Upper lobe of left lung (tissue), 4 donors: ENCODE data around the gene PTPN13.

Experiments used
- CTCF ChIP-seq, 6 experiments: fragments of 450-650 bp in 4 of 6; fragments of 200-600 bp in 2 of 6; sonication (generic) in 2 of 6; IDR thresholded peaks; one replicate each; pipeline ENCODE4 v1.5.1; 2016 to 2019; ENCODE audit warnings: antibody characterized with exemption in 6 of 6
- EP300 ChIP-seq, 4 donors: sonication (generic); formaldehyde crosslinking; IDR thresholded peaks; one replicate each; pipeline ENCODE4 v1.5.1; 2017; ENCODE audit warnings: antibody characterized with exemption in 4 of 4, control low read depth in 2 of 4
- POLR2A ChIP-seq, 4 donors: fragments of 450-650 bp; IDR thresholded peaks; one replicate each; pipeline ENCODE4 v1.5.1; 2016 to 2017; ENCODE audit warnings: antibody characterized with exemption in 4 of 4, mild to moderate bottlenecking in 2 of 4
- POLR2AphosphoS5 ChIP-seq, 2 donors: sonication (generic); formaldehyde crosslinking; IDR thresholded peaks; one replicate each; pipeline ENCODE4 v1.5.1; 2017; ENCODE audit warnings: antibody characterized with exemption in 2 of 2

- TF ChIP-seq POLR2AphosphoS5 (IDR thresholded peaks at IDR 0.05) (no peak), EP300 (IDR thresholded peaks at IDR 0.05) (no peak), CTCF (IDR thresholded peaks at IDR 0.05) (no peak), POLR2A (IDR thresholded peaks at IDR 0.05) (no peak)
Measured at GRCh38 chr4:86661418-86661817, 67.3 kb downstream of the PTPN13 start.
